ENCODE data around the gene MAEA.
"Not testable (repeated sequence)": the region's sequence is repeated elsewhere in the genome, so short reads cannot be mapped to it uniquely, and the experiment has no call there.

MAEA gene

GRCh38 chr4:1334579-1334895, 44.8 kb downstream of the MAEA start:
- Histone ChIP-seq H3K9ac (ENCODE audit: low read length) (no peak overlapping the region), H3K27ac (ENCODE audit: low read length) (no peak overlapping the region), H3K4me1 (ENCODE audit: low read length) (no peaks in the 10 kb centered on the region), H3K9me3 (ENCODE audit: insufficient read depth, low read length) (no peaks in the 10 kb centered on the region), H3K36me3 (replicated peaks; ENCODE audit: low read depth, low read length) (peaks cover 35% of the 10 kb centered on the region), H4K20me1 (ENCODE audit: insufficient read depth, low read length) (no peaks in the 10 kb centered on the region), H3K79me2 (ENCODE audit: low read length) (peaks cover 9% of the 10 kb centered on the region; the same call in 1 of the 2 replicates), H2AFZ (ENCODE audit: low read depth, low read length) (no peak overlapping the region), H3K27me3 (ENCODE audit: low read depth, low read length) (no peaks in the 10 kb centered on the region), H3K4me3 (ENCODE audit: low read length) (no peak overlapping the region), H3K4me2 (ENCODE audit: low read length) (no peak overlapping the region)
- TF ChIP-seq, protein P1, sequence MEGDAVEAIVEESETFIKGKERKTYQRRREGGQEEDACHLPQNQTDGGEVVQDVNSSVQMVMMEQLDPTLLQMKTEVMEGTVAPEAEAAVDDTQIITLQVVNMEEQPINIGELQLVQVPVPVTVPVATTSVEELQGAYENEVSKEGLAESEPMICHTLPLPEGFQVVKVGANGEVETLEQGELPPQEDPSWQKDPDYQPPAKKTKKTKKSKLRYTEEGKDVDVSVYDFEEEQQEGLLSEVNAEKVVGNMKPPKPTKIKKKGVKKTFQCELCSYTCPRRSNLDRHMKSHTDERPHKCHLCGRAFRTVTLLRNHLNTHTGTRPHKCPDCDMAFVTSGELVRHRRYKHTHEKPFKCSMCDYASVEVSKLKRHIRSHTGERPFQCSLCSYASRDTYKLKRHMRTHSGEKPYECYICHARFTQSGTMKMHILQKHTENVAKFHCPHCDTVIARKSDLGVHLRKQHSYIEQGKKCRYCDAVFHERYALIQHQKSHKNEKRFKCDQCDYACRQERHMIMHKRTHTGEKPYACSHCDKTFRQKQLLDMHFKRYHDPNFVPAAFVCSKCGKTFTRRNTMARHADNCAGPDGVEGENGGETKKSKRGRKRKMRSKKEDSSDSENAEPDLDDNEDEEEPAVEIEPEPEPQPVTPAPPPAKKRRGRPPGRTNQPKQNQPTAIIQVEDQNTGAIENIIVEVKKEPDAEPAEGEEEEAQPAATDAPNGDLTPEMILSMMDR (IDR thresholded peaks at IDR 0.05; ENCODE audit: low read depth, low read length), result no peak
- TF ChIP-seq EZH2phosphoT487 (IDR thresholded peaks at IDR 0.05; ENCODE audit: low read depth), result no peak

- H3K4me3 ChIP-seq (ENCODE audit: low read length); H3K4me1 ChIP-seq (ENCODE audit: low read length); H3K9ac ChIP-seq (ENCODE audit: low read length); H3K4me2 ChIP-seq (ENCODE audit: low read length); H3K9me3 ChIP-seq (ENCODE audit: insufficient read depth, low read length); H3K27ac ChIP-seq (ENCODE audit: low read length); H4K20me1 ChIP-seq (ENCODE audit: insufficient read depth, low read length); H3K27me3 ChIP-seq (ENCODE audit: low read depth, low read length); H2AFZ ChIP-seq (ENCODE audit: low read depth, low read length); H3K79me2 ChIP-seq (ENCODE audit: low read length): not testable (repeated sequence)
- peaks cover 43% of the 10 kb centered on the region for H3K36me3 ChIP-seq (replicated peaks; ENCODE audit: low read depth, low read length)
Measured at GRCh38 chr4:1335193-1335883, 45.6 kb downstream of the MAEA start.

- Histone ChIP-seq H3K79me2 (ENCODE audit: low read length) (peaks cover 3% of the 10 kb centered on the region; the same call in 1 of the 2 replicates), H3K36me3 (replicated peaks; ENCODE audit: low read depth, low read length) (peaks cover 51% of the 10 kb centered on the region), H3K4me1 (ENCODE audit: low read length) (no peaks in the 10 kb centered on the region), H3K27ac (ENCODE audit: low read length) (no peak overlapping the region), H3K4me3 (ENCODE audit: low read length) (no peak overlapping the region), H3K9me3 (ENCODE audit: insufficient read depth, low read length) (no peaks in the 10 kb centered on the region), H4K20me1 (ENCODE audit: insufficient read depth, low read length) (no peaks in the 10 kb centered on the region), H3K9ac (ENCODE audit: low read length) (no peak overlapping the region), H3K27me3 (ENCODE audit: low read depth, low read length) (no peaks in the 10 kb centered on the region), H2AFZ (ENCODE audit: low read depth, low read length) (no peak overlapping the region), H3K4me2 (ENCODE audit: low read length) (no peak overlapping the region)
- TF ChIP-seq, protein P1 (IDR thresholded peaks at IDR 0.05; ENCODE audit: low read depth, low read length), result no peak
- TF ChIP-seq EZH2phosphoT487 (IDR thresholded peaks at IDR 0.05; ENCODE audit: low read depth), result no peak
Measured at GRCh38 chr4:1336088-1336491, 46.4 kb downstream of the MAEA start.

DNA sequence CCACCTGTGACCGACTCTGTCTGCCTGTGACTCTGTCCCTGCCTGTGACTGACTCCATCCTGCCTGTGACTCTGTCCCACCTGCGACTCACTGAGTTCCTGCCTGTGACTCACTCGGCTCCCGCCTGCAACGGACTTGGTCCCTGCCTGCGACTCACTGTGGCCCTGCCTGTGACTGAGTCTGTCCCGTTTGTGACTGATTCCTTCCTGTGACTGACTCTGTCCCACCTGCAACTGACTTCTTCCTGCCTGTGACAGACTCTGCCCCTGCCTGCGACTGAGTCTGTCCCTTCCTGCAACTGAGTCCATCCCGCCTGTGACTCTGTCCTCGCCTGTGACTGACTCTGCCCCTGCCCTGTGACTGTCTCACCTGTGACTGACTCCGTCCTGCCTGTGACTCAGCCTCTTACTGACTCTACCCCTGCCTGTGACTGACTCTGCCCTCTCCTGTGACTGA, 47.7 kb downstream of the MAEA start:
- H3K36me3 ChIP-seq (replicated peaks; ENCODE audit: low read depth, low read length), result peaks cover 56% of the 10 kb centered on the region
- H3K4me1 ChIP-seq (ENCODE audit: low read length), result no peaks in the 10 kb centered on the region
- no peak overlapping the region for H3K27ac ChIP-seq (ENCODE audit: low read length)
- no peak overlapping the region for H3K4me2 ChIP-seq (ENCODE audit: low read length)
- H3K4me3 ChIP-seq (ENCODE audit: low read length), result no peak overlapping the region
- TF ChIP-seq EZH2phosphoT487 (IDR thresholded peaks at IDR 0.05; ENCODE audit: low read depth), result no peak
- TF ChIP-seq, protein P1 (IDR thresholded peaks at IDR 0.05; ENCODE audit: low read depth, low read length), result no peak
- no peak overlapping the region for H3K9ac ChIP-seq (ENCODE audit: low read length)
- H2AFZ ChIP-seq (ENCODE audit: low read depth, low read length), result no peak overlapping the region
- no peaks in the 10 kb centered on the region for H4K20me1 ChIP-seq (ENCODE audit: insufficient read depth, low read length)
- H3K79me2 ChIP-seq (ENCODE audit: low read length), result no peaks in the 10 kb centered on the region
- H3K9me3 ChIP-seq (ENCODE audit: insufficient read depth, low read length), result no peaks in the 10 kb centered on the region
- H3K27me3 ChIP-seq (ENCODE audit: low read depth, low read length), result no peaks in the 10 kb centered on the region

Data from OCI-LY3 (cell line).